CD4-positive, CD25-positive, alpha-beta regulatory T cell (primary cell): ENCODE data around the gene ZNF609. TPM values are rescaled to one million over a fixed set of nuclear protein-coding genes. Genes with fewer than 3 reads are reported as not detected.
"Not testable (repeated sequence)": the region's sequence is repeated elsewhere in the genome, so short reads cannot be mapped to it uniquely, and the experiment has no call there.

ENCODE experiments used
- ATAC-seq, 2 donors: fragments of 150-1000 bp; cut with Tn5 transposase; one replicate each; pipeline ENCODE4 v1.10.0; 2021; ENCODE audit warnings: low read depth in 2 of 2, moderate number of reproducible peaks in 2 of 2, moderate library complexity in 1 of 2
- DNase-seq, 3 donors: peaks; one replicate each; pipeline versions ENCODE4 v3.0.0 to v3.0.0-alpha.2; 2012 to 2022; ENCODE audit warnings: mixed read lengths in 1 of 3
- H3K27ac ChIP-seq: one replicate; pipeline ENCODE4 v1.7.0; 2013; ENCODE audit warnings: mild to moderate bottlenecking, low read length; ENCODE audit not compliant: insufficient read depth, poor library complexity, severe bottlenecking
- H3K27me3 ChIP-seq: one replicate; pipeline ENCODE4 v1.7.0; 2013; ENCODE audit warnings: low read length; ENCODE audit not compliant: control insufficient read depth, insufficient read depth
- H3K36me3 ChIP-seq: one replicate; pipeline ENCODE4 v1.7.0; 2013; ENCODE audit warnings: mild to moderate bottlenecking, low read length, moderate library complexity; ENCODE audit not compliant: control insufficient read depth, insufficient read depth
- H3K4me1 ChIP-seq: 2 replicates; pipeline ENCODE4 v1.7.0; 2013; ENCODE audit warnings: mild to moderate bottlenecking, low read length; ENCODE audit not compliant: insufficient read depth, control insufficient read depth, poor library complexity, severe bottlenecking
- H3K4me3 ChIP-seq: one replicate; pipeline ENCODE4 v1.7.0; 2013; ENCODE audit warnings: low read depth, mild to moderate bottlenecking, low read length, moderate library complexity
- H3K9me3 ChIP-seq, 2 experiments: 1 replicate in 1 of 2; 2 replicates in 1 of 2; pipeline ENCODE4 v1.7.0; 2013; ENCODE audit warnings: low read length in 2 of 2, mild to moderate bottlenecking in 1 of 2, moderate library complexity in 1 of 2; ENCODE audit not compliant: control insufficient read depth in 2 of 2
- H3K27ac Mint-ChIP-seq, 3 donors: one replicate each; pipeline ENCODE4 v1.8.0; 2020 to 2022; ENCODE audit warnings: mild to moderate bottlenecking in 3 of 3, mixed read lengths in 3 of 3, moderate library complexity in 2 of 3
- H3K27me3 Mint-ChIP-seq: one replicate; pipeline ENCODE4 v1.8.0; 2022; ENCODE audit warnings: mild to moderate bottlenecking, mixed read lengths
- H3K36me3 Mint-ChIP-seq: one replicate; pipeline ENCODE4 v1.8.0; 2020; ENCODE audit warnings: mixed read lengths
- H3K4me1 Mint-ChIP-seq, 4 donors: one replicate each; pipeline ENCODE4 v1.8.0; 2020 to 2022; ENCODE audit warnings: mixed read lengths in 4 of 4, mild to moderate bottlenecking in 1 of 4
- H3K4me3 Mint-ChIP-seq, 4 donors: one replicate each; pipeline ENCODE4 v1.8.0; 2020 to 2022; ENCODE audit warnings: mild to moderate bottlenecking in 4 of 4, mixed read lengths in 4 of 4, moderate library complexity in 3 of 4
- H3K9me3 Mint-ChIP-seq, 7 donors: one replicate each; pipeline ENCODE4 v1.8.0; 2020 to 2022; ENCODE audit warnings: mixed read lengths in 7 of 7, mild to moderate bottlenecking in 3 of 7, moderate library complexity in 2 of 7
- polyA plus RNA-seq, 4 donors: library from polyadenylated mRNA; unstranded; fragments of 300-500 nt; fragmentation: Illumina TruSeq; gene quantifications; one replicate each; pipeline ENCODE4 v1.2.3, GENCODE V29; 2021
- total RNA-seq: library from RNA; stranded (reverse); gene quantifications from one replicate; pipeline ENCODE4 v1.2.3, GENCODE V29; 2022

Gene ZNF609
- total and polyA plus RNA-seq, 5 donors from 2014 or later, result 0.64 to 39.0 (median 2.0) TPM

DNA sequence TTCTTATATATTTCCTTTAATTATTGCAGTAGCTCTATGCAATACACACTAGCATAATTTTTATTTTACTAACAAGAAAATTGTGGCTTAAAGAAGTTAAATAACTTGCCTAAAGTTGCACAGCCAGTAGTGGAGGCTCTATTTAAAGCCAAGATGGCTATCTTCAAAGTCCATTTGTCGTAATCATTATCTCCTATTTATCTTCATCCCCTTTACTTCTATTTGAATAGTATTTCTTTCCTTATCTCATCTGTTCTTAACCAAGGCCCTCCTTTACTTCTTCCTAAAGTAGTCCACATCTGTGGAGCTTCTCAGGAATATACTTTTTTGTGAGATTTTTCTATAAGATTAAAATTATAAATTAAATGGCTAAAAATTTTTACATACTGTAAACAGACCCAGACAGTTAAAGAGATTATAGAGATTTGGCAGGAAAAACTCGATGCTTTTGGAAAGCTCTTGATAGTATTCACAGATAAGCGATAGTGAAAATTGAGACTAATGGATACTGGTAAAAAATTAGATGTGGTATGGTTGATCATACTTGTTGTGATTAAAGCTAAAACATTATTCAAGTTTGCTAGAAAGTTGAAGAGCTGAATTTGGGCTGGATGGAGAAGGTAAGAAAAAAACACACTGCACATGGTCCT, 129.2 kb downstream of the ZNF609 start:
- Histone ChIP-seq H3K36me3 (no peaks in the 10 kb centered on the region), H3K27me3 (no peaks in the 10 kb centered on the region), H3K9me3 (no peaks in the 10 kb centered on the region), H3K4me1 (peaks cover 18% of the 10 kb centered on the region), H3K4me3 (no peak overlapping the region), H3K27ac (no peak overlapping the region)
- Mint-ChIP-seq H3K9me3 (peaks cover 0 to 1% (median 0%) of the 10 kb centered on the region in 7 donors), H3K4me3 (peak overlapping the region in 1 of 4 donors; percentile 49), H3K4me1 (peaks cover 30 to 55% (median 36%) of the 10 kb centered on the region in 4 donors), H3K36me3 (peaks cover 10% of the 10 kb centered on the region), H3K27ac (peak overlapping the region; percentile 59 to 87 (median 67)), H3K27me3 (no peaks in the 10 kb centered on the region)
- ATAC-seq (no peak), DNase-seq (no peak)

DNA sequence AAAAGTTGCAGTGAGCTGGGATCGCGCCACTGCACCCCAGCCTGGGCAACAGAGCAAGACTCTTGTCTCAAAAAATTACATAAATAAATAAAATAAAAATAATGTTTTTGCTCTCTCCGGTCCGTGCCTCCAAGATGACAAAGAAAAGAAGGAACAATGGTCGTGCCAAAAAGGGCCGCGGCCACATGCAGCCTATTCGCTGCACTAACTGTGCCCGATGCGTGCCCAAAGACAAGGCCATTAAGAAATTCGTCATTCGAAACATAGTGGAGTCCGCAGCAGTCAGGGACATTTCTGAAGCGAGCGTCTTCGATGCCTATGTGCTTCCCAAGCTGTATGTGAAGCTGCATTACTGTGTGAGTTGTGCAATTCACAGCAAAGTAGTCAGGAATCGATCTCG, 132.5 kb downstream of the ZNF609 start:
- H3K4me1 Mint-ChIP-seq, result peaks cover 29 to 55% (median 36%) of the 10 kb centered on the region in 4 donors
- not testable (repeated sequence) for ATAC-seq, H3K36me3 ChIP-seq, H3K4me3 ChIP-seq, DNase-seq, H3K27ac Mint-ChIP-seq, H3K4me3 Mint-ChIP-seq, H3K9me3 Mint-ChIP-seq, H3K27me3 ChIP-seq, H3K9me3 ChIP-seq, H3K27ac ChIP-seq, H3K27me3 Mint-ChIP-seq
- H3K4me1 ChIP-seq, result peaks cover 31% of the 10 kb centered on the region
- H3K36me3 Mint-ChIP-seq, result peaks cover 10% of the 10 kb centered on the region

DNA sequence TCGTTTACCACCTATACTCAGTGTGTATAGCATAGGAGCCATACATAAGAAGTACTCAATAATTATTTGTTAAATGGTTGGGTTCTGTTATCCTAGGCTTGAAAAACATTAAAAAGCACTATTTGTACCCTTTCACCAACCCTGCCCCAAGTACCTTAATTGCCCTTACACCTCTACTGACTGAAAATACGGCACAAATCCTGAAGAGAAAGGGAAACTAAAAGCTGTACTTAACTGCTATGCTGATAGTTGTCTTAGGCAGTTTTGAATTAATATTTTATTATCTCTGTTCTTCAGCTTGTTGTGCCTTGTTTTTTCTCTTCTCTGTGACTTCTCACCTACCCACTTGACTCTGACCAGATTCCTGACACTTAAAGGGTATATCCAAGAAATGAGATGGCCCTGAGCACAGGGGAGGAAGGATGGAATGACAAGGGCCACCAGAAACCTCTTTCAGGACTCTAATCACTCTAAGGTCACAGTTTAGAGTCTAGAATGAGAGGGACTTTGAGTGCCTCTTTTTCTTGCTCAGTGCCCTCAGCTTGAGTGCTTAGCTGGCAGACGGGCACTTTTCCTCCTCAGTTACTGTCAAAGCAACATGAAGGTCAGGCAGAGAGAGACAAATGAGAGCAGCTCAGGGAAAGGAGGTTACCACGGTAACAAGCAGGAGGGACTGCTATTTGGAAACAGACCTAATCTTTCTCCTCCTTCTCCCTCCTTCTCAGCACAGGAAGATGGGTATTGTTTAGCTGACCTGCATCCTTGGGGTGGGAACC, 136.5 kb downstream of the ZNF609 start:
- Histone ChIP-seq H3K4me1 (peaks cover 24% of the 10 kb centered on the region), H3K27me3 (no peaks in the 10 kb centered on the region), H3K36me3 (no peaks in the 10 kb centered on the region), H3K9me3 (no peaks in the 10 kb centered on the region), H3K27ac (peak overlapping the region; percentile 68), H3K4me3 (peak overlapping the region; percentile 81)
- no peaks in the 10 kb centered on the region for H3K9me3 Mint-ChIP-seq
- peak; percentile 47 to 59 for ATAC-seq
- H3K36me3 Mint-ChIP-seq, result peaks cover 7% of the 10 kb centered on the region
- H3K27me3 Mint-ChIP-seq, result no peaks in the 10 kb centered on the region
- H3K4me1 Mint-ChIP-seq, result peaks cover 27 to 58% (median 40%) of the 10 kb centered on the region in 4 donors
- peak overlapping the region; percentile 72 to 90 (median 81) for H3K4me3 Mint-ChIP-seq
- peak in 2 of 3 donors; percentile 27 to 63 for DNase-seq
- H3K27ac Mint-ChIP-seq, result peak overlapping the region; percentile 80 to 94 (median 86)

DNA sequence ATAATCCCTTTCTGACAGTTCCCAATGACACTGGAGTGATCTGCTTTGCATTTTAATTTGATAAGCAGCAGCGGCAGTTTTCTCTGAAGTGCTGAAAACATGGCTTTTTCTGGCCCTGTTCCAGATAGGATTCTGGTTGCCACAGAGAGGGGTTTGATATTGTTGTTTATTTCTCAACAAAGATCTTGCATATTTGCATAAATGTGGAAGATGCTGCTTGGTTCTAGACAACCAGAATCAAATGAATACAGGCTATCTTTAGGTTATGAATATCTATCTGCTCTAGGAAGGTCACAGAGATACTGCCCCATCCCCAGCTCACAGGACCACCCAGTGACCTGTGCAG, 137.1 kb downstream of the ZNF609 start:
- DNase-seq, result no peak
- Mint-ChIP-seq H3K4me3 (peak overlapping the region; percentile 72 to 90 (median 81)), H3K9me3 (no peaks in the 10 kb centered on the region), H3K4me1 (peaks cover 31 to 63% (median 46%) of the 10 kb centered on the region in 4 donors), H3K27ac (peak overlapping the region; percentile 80 to 94 (median 82)), H3K27me3 (no peaks in the 10 kb centered on the region), H3K36me3 (peaks cover 7% of the 10 kb centered on the region)
- Histone ChIP-seq H3K4me1 (peaks cover 29% of the 10 kb centered on the region), H3K9me3 (no peaks in the 10 kb centered on the region), H3K4me3 (peak overlapping the region; percentile 81), H3K36me3 (no peaks in the 10 kb centered on the region), H3K27ac (peak overlapping the region; percentile 68), H3K27me3 (no peaks in the 10 kb centered on the region)
- no peak for ATAC-seq

DNA sequence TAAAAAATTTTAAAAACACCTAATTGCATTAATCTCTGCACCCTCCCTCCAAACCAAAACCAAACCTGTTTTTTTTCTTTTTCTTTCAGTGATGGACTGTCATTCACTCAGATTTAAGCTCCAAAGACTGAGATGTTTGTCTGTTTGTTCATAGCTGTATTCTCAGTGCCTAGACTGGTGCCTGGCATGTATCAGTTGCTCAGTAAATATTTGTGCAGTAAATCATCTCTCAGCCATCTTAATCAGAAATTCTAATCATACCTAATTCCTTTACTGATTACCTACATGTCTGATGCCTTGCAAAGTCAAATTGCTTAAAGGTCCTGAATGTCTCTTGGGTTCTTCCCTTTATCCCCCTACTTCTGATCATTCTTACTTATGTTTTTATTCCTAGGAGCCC, 138.8 kb downstream of the ZNF609 start:
- H3K4me1 Mint-ChIP-seq, result peaks cover 36 to 65% (median 45%) of the 10 kb centered on the region in 4 donors
- H3K4me1 ChIP-seq, result peaks cover 29% of the 10 kb centered on the region

DNA sequence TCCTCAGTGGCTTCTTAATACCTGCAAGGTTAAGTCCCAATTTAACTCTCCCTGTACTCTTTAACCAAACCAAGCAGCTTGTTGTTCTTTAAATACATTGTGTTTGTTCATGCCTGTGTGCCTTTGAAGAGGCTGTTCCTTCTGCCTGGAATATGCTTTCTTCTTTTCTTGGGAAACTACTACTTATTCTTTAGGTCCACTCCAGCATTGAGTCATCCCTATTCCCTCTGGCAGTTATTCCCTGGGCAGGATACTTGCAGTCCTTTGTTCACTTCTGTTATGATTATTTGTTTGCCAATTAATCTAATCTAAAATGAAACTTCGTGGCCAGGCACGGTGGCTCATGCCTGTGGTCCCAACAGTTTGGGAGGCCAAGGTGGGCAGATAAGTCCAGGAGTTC, 139.3 kb downstream of the ZNF609 start:
- DNase-seq, result no peak
- no peak overlapping the region for H3K27ac ChIP-seq
- no peaks in the 10 kb centered on the region for H3K36me3 ChIP-seq
- H3K27ac Mint-ChIP-seq, result peak overlapping the region; percentile 2 to 13 (median 4)
- peaks cover 5% of the 10 kb centered on the region for H3K36me3 Mint-ChIP-seq
- no peaks in the 10 kb centered on the region for H3K27me3 Mint-ChIP-seq
- H3K9me3 ChIP-seq, result no peaks in the 10 kb centered on the region
- peaks cover 29% of the 10 kb centered on the region for H3K4me1 ChIP-seq
- no peaks in the 10 kb centered on the region for H3K27me3 ChIP-seq
- ATAC-seq, result no peak
- H3K4me1 Mint-ChIP-seq, result peaks cover 38 to 66% (median 47%) of the 10 kb centered on the region in 4 donors
- peak overlapping the region in 1 of 4 donors; percentile 5 for H3K4me3 Mint-ChIP-seq
- no peak overlapping the region for H3K4me3 ChIP-seq
- H3K9me3 Mint-ChIP-seq, result no peaks in the 10 kb centered on the region

More for the DNA sequence above, 138.8 kb downstream of the ZNF609 start:
- Mint-ChIP-seq H3K27ac (peak overlapping the region; percentile 4 to 63 (median 13)), H3K36me3 (peaks cover 4% of the 10 kb centered on the region), H3K4me3 (peak overlapping the region in 1 of 4 donors; percentile 5), H3K9me3 (no peaks in the 10 kb centered on the region), H3K27me3 (no peaks in the 10 kb centered on the region)
- H3K27me3 ChIP-seq, result no peaks in the 10 kb centered on the region
- H3K9me3 ChIP-seq, result no peaks in the 10 kb centered on the region
- DNase-seq (no peak), ATAC-seq (no peak)
- H3K27ac ChIP-seq, result no peak overlapping the region
- no peaks in the 10 kb centered on the region for H3K36me3 ChIP-seq
- no peak overlapping the region for H3K4me3 ChIP-seq

DNA sequence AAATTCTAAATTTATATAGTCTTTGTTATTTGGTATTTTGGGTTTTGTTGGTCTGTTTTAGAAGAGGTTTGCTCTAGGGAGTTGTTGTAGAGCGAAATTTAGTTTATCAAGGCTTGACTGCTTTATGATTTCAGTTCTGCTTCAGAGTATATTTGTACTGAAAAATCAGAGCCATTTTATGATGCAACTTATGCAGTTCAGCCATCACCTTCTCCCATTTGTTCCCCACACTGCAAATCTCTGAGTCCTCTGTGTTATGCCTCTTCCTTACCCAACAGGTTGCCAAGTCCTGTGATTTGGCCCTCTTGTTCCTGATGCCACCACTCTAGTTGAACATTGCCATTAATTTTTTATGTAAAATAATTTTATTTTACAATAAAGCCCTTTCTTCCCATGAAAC, 140.4 kb downstream of the ZNF609 start:
- Histone ChIP-seq H3K4me1 (peaks cover 29% of the 10 kb centered on the region), H3K4me3 (no peak overlapping the region), H3K36me3 (no peaks in the 10 kb centered on the region), H3K27me3 (no peaks in the 10 kb centered on the region), H3K9me3 (no peaks in the 10 kb centered on the region), H3K27ac (no peak overlapping the region)
- Mint-ChIP-seq H3K4me3 (no peak overlapping the region), H3K4me1 (peaks cover 43 to 66% (median 50%) of the 10 kb centered on the region in 4 donors), H3K27ac (no peak overlapping the region), H3K9me3 (no peaks in the 10 kb centered on the region), H3K36me3 (peaks cover 5% of the 10 kb centered on the region), H3K27me3 (no peaks in the 10 kb centered on the region)
- DNase-seq (no peak), ATAC-seq (no peak)
